Jurkat, Clone E6-1 (cell line): Measurements from ENCODE around the gene NXF1.
A peak's percentile ranks its signal among the peaks of the same experiment; 100 is the strongest.
"Not testable (repeated sequence)": the region's sequence is repeated elsewhere in the genome, so short reads cannot be mapped to it uniquely, and the experiment has no call there.

Source experiments
- DNase-seq: peaks from one replicate; pipeline ENCODE4 v3.0.0-alpha.2; 2011; ENCODE audit warnings: low read depth, low spot score
- H3K4me3 ChIP-seq: 2 replicates; pipeline ENCODE4 v1.5.1; 2011; ENCODE audit warnings: mild to moderate bottlenecking, low read length, control low read depth, moderate library complexity

The NXF1 gene

GRCh38 chr11:62791501-62792201, 13.6 kb downstream of the NXF1 start, which contains the start of gene TMEM223:
Gene TMEM223, minus strand, starts transcription at chr11:62792006. Its CDS starts 12 bp downstream, at chr11:62791994.
- peak within 1 kb of the TSS; percentile 90 for H3K4me3 ChIP-seq
- peak; percentile 63 for DNase-seq

GRCh38 chr11:62789576-62789975, 15.7 kb downstream of the NXF1 start:
- H3K4me3 ChIP-seq, result no peak overlapping the region
- DNase-seq, result no peak

DNA sequence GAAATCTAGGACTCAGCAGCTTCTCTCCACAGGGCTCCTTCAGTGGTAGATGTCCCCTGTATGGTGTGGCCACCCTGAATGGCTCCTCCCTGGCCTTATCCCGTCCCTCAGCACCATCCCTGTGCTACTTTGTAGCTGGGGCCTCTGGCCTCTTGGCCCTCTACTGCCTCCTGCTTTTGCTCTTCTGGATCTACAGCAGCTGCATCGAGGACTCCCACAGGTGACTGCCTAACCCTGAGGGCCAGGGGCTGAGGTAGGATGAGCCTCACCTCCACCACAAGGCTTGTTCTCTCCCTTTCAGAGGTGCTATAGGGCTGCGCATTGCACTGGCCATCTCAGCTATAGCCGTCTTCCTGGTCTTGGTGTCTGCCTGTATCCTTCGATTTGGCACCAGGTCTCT, 16.2 kb downstream of the NXF1 start:
- DNase-seq, result no peak
- no peak overlapping the region; the same call in 1 of the 2 replicates for H3K4me3 ChIP-seq

DNA sequence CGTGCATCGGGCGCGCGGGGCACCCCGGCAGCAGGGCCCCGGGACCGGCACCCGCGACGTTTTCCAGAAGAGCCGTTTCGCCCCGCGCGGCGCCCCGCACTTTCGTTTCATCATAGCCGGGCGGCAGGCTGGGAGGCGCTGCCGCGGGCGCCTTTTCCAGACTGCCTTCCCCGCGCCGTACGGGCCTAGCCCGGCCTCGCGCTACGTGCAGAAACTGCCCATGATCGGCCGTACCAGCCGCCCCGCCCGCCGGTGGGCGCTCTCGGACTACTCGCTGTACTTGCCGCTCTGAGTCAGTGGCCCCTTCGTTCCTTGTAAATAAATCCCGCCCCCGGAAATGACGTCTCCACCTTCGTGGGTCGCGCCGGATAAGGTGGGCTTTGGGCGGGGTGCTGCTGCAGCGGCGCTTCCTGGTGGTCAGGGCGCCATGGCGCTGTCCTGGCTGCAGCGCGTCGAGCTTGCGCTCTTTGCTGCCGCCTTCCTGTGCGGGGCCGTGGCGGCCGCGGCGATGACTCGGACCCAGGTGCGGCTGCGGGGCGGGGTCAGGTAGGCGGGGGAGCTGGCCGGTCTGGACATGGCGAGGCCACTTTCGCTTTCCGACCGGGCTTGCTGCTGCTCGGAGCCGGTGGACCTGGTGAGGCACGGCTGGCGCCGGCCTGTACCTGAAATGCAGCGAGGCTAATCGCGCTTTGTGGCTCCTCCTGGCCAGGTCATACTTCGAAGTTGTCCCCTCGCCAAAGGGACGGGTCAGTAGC, 18.1 kb downstream of the NXF1 start, which contains the start of gene TMEM179B:
Gene TMEM179B, plus strand, starts transcription at position 398 of the 755 bp plus-strand sequence. Its CDS starts 30 bp downstream, at position 428.
- peak; percentile 97 for DNase-seq
- peak within 1 kb of the TSS; percentile 97 for H3K4me3 ChIP-seq

GRCh38 chr11:62786318-62787004, 18.8 kb downstream of the NXF1 start:
- H3K4me3 ChIP-seq, result peak overlapping the region; percentile 97
- peak; percentile 63 for DNase-seq

- no peak overlapping the region for H3K4me3 ChIP-seq
- no peak for DNase-seq
These were observed 22.5 kb downstream of the NXF1 start for GRCh38 chr11:62782753-62783152.

GRCh38 chr11:62778441-62778840, 26.8 kb downstream of the NXF1 start:
- no peak overlapping the region for H3K4me3 ChIP-seq
- no peak for DNase-seq

DNA sequence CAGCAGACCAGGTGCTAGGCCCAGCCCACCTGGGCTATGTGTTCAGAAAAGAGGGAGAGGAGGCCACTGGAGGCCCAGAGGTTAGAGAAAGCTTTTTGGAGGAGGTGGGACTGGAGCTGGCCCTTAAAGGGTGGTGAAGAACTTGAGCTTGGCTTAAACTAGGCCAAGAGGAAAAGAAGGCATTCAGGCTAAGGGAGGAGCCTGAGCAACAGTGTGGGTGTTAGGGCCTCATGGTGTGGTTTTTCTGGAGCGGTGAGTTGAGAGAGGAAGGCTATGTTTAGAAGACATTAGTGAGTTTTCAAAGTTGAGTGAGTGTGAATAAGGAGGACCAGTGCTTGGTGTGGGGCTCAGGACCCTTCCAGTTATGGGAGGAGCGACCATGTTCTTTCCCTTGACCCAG, 27.9 kb downstream of the NXF1 start:
- H3K4me3 ChIP-seq, result no peak overlapping the region
- no peak for DNase-seq

DNA sequence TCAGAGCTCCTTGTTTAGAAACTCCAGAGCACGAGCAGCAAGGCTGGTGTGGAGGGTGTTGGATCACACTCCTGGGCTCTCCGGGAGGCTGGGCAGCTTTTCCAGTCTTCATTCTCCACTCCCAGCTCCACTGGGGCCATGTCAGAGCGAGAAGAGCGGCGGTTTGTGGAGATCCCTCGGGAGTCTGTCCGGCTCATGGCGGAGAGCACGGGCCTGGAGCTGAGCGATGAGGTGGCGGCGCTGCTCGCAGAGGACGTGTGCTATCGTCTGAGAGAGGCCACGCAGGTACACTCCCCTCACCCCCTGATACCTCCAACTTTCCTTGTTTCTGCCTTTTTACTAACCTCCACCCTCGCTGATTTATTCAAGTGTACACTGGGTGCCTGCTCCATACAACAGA, 29.6 kb downstream of the NXF1 start:
- no peak overlapping the region for H3K4me3 ChIP-seq
- no peak for DNase-seq

DNA sequence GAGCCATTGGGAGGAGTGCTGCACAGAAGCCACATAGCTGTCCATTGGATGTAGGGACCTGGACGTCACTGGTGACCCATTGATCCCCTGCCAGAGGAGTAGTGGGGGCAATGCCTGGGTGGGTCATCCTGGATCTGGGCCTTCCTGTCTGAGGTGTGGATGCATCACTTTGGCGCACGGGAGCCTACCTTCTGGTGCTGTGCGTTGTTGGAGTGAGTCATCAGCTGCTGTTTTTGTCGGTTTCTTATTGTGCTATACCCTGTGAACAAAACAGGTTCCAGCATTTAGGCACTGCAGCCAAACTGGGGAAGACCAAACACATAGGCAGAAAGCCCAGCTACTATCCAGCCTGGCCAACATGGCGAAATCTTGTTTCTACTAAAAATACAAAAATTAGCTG, 30.8 kb downstream of the NXF1 start:
- no peak for DNase-seq
- no peak overlapping the region for H3K4me3 ChIP-seq

GRCh38 chr11:62771144-62772021, 33.9 kb downstream of the NXF1 start, which contains the start of gene TAF6L:
Gene TAF6L, plus strand, starts transcription at chr11:62771396. Its CDS starts 4,388 bp downstream, at chr11:62775784.
- peak within 1 kb of the TSS; percentile 72 for H3K4me3 ChIP-seq
- DNase-seq, result peak; percentile 93

GRCh38 chr11:62770778-62771143, 34.5 kb downstream of the NXF1 start:
- H3K4me3 ChIP-seq, result peak overlapping the region; percentile 72
- no peak for DNase-seq

DNA sequence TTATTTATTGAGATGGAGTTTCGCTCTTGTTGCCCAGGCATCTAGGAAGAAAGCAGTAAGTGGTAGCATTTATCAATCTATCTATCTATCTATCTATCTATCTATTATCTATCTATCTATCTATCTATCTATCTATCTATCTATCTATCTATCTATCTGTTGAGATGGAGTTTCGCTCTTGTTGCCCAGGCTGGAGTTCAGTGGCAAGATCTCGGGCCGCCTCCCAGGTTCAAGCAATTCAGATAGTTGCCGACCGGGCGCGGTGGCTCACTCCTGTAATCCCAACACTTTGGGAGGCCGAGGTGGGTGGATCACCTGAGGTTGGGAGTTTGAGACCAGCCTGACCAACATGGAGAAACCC, 44.4 kb downstream of the NXF1 start:
- H3K4me3 ChIP-seq, result peak overlapping the region; percentile 47
- not testable (repeated sequence) for DNase-seq

GRCh38 chr11:62757846-62758788, 47.1 kb downstream of the NXF1 start:
- no peak overlapping the region for H3K4me3 ChIP-seq
- DNase-seq, result no peak

GRCh38 chr11:62755086-62755615, 50.1 kb downstream of the NXF1 start:
- DNase-seq, result no peak

GRCh38 chr11:62753736-62754603, 51.3 kb downstream of the NXF1 start, which contains the start of gene ZBTB3:
Gene ZBTB3, minus strand, starts transcription at chr11:62754160. Its CDS starts 496 bp downstream, at chr11:62753664.
- H3K4me3 ChIP-seq, result peak within 1 kb of the TSS; percentile 88
- DNase-seq, result peak; percentile 100

More at GRCh38 chr11:62755086-62755615, 50.1 kb downstream of the NXF1 start:
- no peak overlapping the region for H3K4me3 ChIP-seq
